CD1c-positive myeloid dendritic cell (primary cell): Measurements from ENCODE around the gene MAK.
"Not testable (repeated sequence)": the region's sequence is repeated elsewhere in the genome, so short reads cannot be mapped to it uniquely, and the experiment has no call there.

Source experiments
- DNase-seq: peaks from one replicate; pipeline ENCODE4 v3.0.0-alpha.2; 2016; ENCODE audit errors: extremely low spot score

Gene MAK

DNA sequence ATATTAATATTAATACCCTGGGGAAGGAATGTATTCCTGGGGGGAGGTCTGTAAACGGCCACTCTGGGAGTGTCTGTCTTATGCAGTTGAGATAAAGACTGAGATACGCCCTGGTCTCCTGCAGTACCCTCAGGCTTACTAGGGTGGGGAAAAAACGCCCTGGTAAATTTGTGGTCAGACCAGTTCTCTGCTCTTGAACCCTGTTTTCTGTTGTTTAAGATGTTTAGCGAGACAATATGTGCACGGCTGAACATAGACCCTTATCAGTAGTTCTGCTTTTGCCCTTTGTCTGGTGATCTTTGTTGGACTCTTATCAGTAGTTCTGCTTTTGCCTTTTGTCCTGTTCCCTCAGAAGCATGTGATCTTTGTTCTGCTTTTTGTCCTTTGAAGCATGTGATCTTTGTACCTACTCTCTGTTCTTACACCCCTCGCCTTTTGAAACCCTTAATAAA, 15.5 kb upstream of the MAK start:
- peak; percentile 53 for DNase-seq

DNA sequence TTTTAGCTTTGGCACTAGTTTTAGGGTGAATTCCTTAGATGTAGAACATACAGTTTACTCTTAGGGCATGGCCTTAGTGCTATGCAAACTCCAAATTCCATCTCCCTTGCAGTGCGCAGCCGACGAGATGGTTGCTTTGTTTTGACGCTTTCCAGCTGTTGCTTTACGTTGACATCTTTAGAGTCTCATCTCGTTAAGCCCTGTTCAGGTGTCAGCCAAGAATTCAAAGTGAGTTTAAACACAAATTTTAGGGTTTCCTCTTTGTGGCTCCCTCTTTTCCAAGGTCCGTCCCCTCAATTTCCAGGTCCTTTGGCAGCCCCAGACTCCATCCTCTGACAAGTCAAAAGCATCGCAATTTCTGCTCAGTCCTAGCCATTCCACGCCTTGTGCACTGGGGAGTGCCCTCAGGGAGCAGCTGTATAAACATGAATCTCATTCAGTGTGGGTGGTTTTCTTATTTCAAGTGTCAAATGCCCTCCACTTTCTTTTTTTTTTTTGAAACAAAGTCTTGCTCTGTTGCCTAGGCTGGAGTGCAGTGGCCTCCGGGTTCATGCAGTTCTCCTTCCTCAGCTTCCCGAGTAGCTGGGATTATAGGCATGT, 14.1 kb upstream of the MAK start:
- no peak for DNase-seq

GRCh38 chr6:10850728-10851127, 12.4 kb upstream of the MAK start:
- no peak for DNase-seq

- no peak for DNase-seq
These were observed 11.6 kb upstream of the MAK start for GRCh38 chr6:10849901-10850300.

GRCh38 chr6:10847684-10848083, 9.3 kb upstream of the MAK start:
- peak; percentile 21 for DNase-seq

- no peak for DNase-seq
These were observed 5.2 kb upstream of the MAK start for GRCh38 chr6:10843554-10843953.

DNA sequence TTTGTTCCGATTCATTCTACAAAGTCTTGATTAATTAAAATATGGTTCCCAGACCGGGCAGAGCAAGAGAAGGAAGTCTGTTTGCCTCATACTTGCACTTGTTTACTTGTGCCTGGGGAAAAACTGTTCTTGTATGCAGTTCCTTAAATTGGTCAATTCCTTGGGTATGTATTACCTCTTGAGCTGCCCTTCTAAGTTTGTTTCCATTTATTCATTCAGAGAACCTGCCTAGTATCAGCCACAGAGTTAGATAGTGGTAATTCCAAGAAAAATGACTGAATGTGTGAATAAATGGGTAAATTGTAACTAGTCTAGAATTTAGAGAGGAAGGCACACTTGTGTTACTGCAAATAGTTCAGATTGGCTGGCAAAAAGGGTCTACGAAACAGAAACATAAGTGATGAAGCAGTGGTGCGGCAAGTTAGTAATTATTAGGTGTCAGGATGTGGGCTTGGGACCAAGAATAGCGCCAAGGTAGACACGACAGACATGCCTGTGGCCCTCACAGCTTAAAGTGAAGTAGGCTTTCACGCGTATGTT, 525 bp upstream of the MAK start:
- no peak for DNase-seq

- DNase-seq, result peak; percentile 44
These were observed 731 bp downstream of the MAK start for GRCh38 chr6:10837622-10837994.

- no peak for DNase-seq
These were observed 1.2 kb downstream of the MAK start for GRCh38 chr6:10837009-10837621.

DNA sequence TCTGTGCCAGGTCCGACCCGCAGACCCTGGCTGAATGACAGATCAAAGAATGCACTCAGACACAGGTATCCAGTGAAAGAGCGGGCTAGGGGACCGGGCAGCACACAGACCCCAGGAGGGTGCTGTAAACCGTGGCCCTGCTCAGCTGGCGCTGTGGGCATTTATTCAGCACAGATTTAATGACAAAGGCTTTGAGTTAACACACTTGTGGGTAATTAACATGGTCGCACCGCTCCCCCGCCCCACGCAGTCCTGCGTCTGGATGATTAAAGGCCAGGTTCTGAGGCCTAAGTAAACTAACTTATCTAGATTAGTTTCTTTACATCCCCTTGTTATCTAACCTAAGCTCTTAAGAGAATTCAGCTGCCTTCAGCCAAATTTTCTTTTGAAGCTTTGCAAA, 3.5 kb downstream of the MAK start:
- no peak for DNase-seq

DNA sequence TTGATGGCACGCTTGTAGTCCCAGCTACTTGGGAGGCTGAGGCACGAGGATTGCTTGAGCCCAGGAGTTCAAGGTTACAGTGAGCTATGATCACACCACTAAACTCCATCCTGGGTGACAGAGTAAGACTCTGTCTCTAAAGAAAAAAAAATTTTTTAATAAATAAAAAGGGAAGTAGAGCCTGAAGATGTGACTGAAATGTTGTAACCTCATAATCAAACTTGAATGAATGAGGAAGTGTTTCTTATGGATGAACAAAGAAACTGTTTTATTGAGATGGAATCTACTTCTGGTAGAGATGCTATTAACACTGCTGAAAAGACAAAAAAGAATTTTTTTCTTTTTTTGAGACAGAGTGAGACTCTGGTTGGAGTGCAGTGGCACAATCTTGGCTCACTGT, 6.7 kb downstream of the MAK start:
- DNase-seq, result peak; percentile 45

DNA sequence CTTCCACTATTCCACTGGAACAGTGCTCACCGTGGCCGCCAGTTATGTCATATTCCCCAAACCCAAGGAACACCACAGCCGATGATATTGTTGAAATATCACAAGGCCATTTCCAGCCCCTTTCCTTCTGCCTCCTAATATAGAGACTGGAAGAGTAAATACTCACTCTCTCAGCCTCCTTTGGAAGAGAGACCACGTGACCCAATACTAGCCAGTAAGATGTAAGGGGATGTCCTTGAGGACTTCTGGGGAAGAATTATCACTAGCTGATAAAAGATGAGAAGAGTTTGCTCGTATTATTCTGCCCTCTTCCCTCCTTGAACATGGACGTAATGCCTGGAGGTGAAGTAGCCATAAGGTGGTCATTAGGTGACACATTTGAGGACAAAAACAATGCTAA, 13.5 kb downstream of the MAK start:
- DNase-seq, result no peak

GRCh38 chr6:10824297-10824696, 14.0 kb downstream of the MAK start:
- no peak for DNase-seq

GRCh38 chr6:10814176-10814575, 24.2 kb downstream of the MAK start:
- not testable (repeated sequence) for DNase-seq

- DNase-seq, result no peak
These were observed 29.2 kb downstream of the MAK start for GRCh38 chr6:10809098-10809497.

GRCh38 chr6:10808376-10808775, 30.0 kb downstream of the MAK start:
- no peak for DNase-seq

DNA sequence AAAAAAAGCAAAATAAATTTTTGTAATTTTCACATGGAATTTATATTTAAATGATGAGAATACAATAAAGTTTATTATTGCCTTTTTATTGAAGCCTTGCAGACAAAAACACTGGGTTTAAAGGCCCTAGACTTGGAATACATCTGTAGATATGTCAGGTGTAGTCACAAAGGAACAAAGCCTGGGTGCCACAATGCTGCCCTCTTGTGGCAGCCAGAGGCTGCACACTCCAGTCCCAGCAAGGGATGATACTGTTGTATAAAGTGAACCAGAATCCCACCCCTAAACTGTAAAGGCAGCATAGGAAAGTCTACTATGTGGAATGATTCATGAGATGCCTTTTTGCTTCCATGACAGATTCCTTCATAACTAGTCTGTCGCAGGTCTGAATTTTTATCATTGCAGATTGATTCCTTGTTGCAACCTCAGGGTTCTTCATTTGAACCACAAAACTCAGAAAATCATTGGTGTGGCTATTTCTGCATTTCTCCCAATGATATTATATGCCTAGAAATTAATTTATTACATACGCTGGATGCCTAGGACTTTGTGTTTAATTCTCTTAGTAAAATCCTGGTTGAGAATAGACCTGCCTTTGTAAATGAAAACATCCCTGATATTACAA, 37.0 kb downstream of the MAK start:
- peak; percentile 63 for DNase-seq

DNA sequence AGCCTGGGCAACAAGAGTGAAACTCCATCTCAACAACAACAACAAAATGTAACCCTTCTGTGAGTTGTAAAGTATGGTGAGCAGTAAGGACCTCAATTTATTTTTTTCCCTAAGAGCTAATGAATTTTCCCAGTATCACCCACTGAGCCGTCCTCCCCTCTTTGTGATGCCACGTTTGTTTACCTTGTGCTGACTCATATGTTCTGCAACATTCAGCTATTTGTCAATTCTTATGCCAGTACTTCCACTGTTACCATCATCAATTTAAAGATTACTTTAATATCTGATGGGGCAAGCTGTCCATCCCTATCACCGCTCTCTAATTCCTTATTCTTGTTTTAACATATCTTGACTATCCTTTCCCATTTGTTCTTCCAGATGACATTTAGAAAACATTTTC, 37.5 kb downstream of the MAK start:
- DNase-seq, result no peak

DNA sequence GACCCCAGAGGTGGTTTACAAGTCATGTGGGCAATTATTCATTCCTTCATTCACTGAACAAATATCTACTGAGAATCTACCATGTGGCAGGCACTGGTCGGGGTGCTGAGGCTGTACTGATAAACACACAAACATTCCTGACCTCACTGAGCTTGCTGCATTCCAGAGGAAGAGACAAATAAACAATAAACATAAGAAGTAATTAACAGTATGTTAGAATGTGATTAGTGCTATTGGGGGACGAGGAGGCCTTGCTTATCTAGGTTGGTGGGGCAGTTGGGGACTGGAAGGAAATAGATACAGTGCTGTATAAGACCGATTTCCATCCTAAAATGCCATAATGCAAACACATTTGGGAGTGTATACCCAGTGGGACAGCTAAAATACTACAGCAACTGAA, 44.1 kb downstream of the MAK start:
- DNase-seq, result no peak

- DNase-seq, result no peak
These were observed 44.6 kb downstream of the MAK start for GRCh38 chr6:10793695-10794094.

DNA sequence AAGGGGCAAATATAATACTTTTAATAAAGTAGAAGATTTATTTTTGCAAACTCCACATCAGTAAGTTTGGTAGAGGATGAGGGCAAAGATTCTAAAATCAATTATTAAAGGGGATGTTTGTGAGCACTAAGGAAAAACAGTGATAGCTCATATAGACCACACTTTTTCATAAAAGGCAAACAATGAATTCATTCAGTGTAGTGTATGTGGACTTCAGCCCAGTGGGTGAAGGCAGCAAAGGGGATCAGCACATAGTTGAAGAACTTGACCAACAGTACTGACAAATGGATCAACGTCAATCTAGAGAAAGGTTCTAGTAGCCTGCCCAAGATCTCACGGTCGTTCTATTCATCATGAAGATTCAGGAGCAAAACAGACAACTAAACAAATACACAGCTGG, 45.3 kb downstream of the MAK start:
- DNase-seq, result no peak

GRCh38 chr6:10792101-10792500, 46.2 kb downstream of the MAK start:
- DNase-seq, result no peak

- no peak for DNase-seq
These were observed 46.7 kb downstream of the MAK start for GRCh38 chr6:10791673-10792072.
